GM19397 (cell line): ENCODE results near the gene ASIC3.
"Not testable (repeated sequence)": the region's sequence is repeated elsewhere in the genome, so short reads cannot be mapped to it uniquely, and the experiment has no call there.

Source experiments
- ATAC-seq: cut with Tn5 transposase; IDR thresholded peaks from one replicate; pipeline ENCODE4 v1.9.1; 2021; ENCODE audit warnings: mild to moderate bottlenecking, moderate library complexity; ENCODE audit not compliant: unreplicated experiment

The ASIC3 gene

DNA sequence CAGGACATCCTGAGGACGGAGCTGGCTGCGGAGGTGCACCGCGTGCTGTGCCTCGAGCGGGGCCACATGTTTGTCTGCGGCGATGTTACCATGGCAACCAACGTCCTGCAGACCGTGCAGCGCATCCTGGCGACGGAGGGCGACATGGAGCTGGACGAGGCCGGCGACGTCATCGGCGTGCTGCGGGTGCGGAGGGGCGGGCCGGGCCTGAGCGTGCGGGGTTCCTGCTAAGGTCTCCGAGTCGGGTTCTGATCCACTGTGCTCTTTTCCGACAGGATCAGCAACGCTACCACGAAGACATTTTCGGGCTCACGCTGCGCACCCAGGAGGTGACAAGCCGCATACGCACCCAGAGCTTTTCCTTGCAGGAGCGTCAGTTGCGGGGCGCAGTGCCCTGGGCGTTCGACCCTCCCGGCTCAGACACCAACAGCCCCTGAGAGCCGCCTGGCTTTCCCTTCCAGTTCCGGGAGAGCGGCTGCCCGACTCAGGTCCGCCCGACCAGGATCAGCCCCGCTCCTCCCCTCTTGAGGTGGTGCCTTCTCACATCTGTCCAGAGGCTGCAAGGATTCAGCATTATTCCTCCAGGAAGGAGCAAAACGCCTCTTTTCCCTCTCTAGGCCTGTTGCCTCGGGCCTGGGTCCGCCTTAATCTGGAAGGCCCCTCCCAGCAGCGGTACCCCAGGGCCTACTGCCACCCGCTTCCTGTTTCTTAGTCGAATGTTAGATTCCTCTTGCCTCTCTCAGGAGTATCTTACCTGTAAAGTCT is 34.4 kb upstream of the ASIC3 start:
- peak; percentile 43 for ATAC-seq

DNA sequence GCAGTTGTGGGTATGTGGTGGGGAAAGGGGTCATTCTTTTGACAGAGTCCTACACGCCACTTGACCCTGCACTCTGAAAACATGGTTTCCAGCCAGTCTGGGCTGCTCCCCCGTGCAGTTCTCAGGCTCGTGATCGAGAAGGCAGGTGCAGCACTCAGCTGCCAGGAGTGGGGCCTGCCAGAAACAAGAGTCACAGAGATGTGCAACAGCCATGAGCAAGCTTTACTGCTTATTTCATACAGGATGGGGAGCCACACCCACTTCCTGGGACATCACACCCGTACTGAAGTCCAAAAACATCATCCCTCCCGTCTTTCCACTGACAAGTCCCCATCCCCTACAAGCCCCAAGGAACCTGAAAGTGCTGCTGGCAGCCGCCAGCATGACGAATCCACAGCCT is 33.4 kb upstream of the ASIC3 start:
- ATAC-seq: no peak

DNA sequence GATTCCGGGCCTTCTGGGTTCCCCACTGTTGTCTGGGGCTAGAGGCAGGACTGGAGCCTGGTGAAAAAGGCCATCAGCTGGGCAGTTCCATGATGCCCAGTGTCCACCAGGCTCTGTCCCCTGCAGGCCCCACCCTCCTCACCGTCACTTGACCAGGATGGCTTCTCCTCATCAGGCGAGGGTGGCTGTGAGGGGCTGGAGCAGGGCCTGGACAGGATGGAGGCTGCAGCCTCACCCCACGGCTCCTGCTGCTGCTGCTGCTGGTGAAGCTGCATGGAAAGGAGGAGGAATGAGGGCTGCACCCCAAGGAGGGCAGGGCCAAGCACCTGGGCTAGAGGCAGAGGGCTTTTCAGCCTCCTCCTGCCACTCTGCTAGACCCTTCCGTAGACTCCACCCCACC is 32.4 kb upstream of the ASIC3 start:
- no peak for ATAC-seq

DNA sequence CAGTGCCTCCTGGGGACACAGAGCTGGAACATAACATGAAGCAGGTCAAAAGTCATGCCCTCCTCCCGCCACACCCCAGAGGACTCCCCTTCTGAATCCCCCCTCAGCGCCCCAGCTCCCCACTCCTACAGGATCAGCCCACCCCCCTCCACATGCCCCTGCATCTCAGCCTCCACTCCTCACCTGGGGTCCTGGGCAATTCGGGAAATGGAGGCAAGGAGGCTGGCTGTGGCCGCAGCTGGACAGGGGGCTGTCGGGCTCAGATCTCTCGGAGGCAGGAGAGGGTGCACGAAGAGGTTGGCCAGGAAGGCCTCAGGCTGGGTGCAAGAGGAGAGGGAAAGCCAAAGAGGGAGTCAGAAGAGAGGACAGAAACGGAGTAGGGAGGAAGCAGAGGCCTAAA is 31.8 kb upstream of the ASIC3 start:
- ATAC-seq: no peak

DNA sequence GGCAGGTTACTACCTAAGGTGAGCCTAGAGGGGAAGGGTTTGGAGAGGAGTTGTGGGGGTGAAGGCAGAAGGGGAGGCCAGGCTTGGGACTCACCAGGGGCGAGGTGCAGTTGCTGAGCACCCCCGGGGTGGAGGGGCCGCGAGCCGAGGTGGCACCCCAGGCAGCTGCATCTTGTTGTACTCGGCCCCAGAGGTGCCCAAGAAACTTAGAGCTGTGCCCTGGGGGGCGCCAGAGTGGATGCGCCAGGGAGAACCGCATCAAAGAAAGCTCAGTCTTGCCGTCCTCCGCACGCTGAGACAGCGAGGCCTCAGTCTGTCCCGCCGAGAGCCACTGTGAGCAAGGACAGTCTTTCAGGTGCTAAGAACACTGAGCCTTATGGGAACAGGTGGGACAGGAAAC is 31.4 kb upstream of the ASIC3 start:
- no peak for ATAC-seq

DNA sequence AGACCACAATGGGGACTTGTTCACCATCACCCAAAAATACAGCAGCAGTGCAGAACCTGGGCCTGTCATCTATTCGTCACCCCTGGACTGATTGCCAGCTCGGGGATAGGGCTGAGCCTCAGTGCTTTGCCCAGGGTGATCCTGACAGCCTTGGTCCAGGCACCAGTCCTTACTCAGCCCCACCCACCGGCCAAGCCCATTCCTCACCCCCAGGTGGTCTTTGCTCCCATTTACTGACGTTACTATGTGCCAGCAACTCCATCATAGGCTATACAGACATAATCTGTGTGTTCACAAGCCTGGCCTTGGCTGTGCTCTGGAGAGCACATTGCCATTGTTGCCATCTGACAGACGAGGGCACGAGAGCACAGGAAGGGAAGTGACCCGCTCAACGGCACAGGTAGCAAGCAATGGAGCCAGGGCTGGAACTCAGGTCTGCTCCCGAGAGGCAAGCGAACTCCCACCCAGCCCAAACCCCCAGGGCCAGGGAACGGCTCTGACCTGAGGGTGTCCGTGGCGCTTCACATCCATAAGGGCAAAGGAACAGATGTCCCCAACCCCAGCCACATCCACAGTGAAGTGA is 30.9 kb upstream of the ASIC3 start:
- no peak for ATAC-seq

DNA sequence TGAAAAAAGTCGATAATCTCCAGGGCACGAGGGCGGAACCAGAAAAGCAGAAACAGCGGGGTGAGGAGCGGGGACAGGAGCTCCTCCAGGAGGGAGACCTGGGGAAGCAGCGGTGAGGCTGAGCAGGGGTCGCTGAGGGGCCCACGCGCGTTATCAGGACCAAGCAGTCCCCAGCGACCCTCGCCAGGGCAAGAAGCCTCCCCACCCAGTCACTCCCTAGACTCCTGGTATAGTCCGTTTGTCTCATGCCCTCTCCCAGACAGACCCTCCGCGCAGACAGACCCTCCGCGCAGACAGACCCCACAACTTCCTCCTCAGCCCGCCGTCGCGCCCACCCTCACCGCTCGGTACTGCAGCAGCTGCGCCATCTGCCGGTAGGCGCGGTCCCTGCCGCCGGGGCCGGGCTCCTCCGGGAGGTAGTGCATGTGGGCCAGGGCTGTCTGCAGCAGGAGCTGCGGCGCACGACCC is 30.3 kb upstream of the ASIC3 start:
- ATAC-seq: no peak

DNA sequence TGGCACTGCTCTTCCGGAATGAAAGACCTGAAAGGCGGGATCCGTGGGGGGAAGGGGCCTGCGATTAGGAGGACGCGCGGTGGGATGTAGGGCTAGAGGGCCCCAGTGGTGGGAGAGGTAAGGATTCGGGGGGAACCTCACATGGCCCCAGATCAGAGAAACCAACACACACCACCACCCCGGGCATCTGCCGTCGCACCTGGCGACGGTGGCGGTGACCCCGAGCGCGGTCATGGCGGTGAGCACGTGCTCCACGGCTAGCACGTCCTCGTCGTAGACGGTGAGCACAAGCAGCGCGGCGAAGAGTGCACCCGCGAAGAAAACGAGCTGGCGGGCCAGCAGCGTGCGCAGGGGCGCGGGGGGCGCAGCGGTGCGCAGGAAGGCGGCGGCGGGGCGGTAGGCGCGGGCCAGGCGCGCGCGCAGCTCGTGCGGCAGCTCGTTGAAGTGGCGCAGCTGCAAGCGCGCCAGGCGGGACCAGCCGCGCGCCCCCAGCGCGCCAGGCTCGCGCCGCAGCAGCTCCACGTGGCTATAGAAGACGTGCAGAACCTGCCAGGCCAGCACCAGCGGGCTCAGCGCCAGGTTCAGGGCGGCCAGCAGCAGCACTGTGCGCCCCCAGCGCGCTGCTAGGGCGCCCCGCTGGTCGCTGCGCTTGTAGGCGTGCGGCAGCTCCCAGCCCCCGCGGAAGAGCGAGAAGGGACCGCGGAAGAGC is 29.8 kb upstream of the ASIC3 start:
- no peak for ATAC-seq

DNA sequence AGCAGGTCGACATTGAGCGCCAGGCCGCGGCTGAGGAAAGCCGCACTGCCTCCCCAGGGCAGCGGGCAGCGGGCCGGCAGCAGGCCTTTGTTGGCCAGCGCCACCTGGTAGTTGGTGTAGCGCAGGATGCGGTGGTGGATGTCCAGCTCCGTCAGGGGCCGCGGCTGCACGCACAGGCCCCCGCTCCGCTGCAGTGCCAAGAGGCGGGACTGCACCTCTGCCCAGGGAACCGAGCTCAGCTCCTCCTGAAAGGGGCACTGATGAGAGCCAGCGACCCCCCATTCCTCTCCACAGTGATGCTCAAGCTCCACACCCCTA is 29.2 kb upstream of the ASIC3 start:
- no peak for ATAC-seq

DNA sequence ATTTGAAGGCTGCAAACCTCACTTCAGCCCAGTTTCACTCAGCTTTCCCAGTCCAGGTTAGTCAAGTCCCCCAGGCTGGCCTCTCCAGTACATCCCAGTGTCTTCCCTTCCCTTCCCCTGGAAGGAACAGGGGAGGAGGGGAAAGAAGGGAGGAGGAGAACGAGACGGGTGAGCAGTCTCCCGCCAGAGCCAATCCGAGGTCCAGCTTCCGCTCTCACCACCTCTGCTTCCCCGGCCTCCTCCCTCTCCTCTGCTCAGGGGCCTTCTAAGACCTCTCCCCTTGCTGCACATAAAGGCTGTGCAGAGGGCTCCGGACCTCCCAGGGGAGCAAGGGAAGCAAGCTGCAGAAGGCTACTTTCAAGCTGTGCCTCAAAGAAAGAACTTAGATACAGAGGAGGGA is 28.1 kb upstream of the ASIC3 start:
- ATAC-seq: no peak

DNA sequence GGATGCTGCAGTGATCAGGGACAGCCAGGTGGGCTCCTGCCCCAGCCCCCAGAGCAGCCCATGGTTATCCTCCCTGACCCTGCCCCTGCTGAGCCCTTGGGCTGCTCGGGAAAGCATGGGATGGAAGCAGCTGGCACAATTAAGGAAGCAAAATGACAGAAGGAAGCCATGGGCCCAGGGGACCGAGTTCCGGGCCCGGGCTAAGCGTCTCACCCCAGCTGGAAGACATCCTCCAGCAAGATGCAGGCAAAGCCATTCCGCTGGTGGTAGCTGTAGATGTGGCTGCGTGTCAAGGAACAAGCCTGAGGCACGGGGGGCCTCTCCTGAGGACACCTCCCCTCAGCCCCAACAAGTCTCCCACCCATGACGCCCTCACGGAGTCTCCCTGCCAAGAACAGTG is 25.1 kb upstream of the ASIC3 start:
- no peak for ATAC-seq

DNA sequence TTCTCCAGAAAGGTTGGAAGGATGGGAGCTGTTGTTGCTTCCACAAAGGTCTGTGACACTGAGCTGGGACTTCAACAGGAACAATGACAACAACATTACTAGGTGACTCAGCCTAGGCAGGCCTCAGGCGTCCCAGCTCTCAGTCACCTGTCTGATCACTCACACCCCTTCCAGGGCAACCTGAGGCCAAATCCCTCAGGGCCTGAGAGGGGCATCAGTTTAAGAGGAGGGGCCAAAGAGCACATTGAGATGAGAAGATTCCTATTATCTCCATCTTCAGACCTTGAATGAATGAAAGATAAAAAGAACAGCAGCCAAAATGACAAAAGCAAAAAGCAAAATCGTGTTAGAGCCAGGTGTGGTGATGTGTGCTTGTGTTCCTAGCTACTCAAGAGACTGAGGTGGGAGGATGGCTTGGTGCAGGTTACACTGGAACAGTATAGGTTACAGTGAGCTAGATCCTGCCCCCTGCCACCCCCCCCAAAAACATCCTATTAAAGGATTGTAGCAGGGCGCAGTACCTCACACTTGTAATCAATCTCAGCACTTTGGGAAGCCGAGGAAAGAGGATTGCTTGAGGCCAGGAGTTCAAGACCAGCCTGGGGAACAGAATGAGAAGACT is 23.8 kb upstream of the ASIC3 start, which contains the start of gene ATG9B:
Gene ATG9B (minus strand): TSS at position 60 of the 622 bp plus-strand sequence. CDS start 71 bp downstream, outside the sequence.
- no peak for ATAC-seq

DNA sequence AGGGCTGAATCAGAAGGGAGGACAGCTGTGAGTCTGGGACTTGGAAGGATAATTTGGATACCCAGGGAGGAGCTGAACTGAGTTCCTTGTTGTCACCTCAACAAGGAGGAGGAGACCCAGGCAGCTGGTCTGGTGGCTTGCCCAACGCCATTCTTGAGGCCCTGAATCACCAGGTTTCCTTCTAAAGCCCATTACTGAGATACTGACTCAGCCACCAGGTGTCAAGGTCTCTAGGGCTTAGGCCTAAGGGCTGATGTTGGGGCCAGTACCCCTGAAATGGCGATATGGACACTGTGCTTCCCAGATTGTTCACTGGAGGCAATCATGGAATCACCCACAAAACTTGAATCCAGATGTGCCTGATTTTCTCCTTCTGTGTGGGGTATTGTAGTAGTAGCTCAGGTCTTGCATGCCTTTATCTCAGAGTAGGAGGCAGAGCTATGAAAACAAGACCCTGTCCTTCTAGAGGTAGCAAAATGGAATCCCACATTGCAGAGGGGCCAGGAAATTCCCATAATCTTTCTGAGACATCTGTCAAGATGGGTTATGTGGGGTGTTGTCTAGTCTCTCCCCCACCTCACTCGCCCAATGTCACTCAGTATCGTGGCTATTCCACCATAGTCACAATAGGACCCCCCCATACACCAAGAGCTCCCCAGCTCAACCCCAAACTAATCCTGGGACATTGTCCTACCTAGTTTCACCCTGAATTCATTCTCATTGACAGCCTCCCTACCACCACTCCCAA is 22.2 kb upstream of the ASIC3 start:
- no peak for ATAC-seq

DNA sequence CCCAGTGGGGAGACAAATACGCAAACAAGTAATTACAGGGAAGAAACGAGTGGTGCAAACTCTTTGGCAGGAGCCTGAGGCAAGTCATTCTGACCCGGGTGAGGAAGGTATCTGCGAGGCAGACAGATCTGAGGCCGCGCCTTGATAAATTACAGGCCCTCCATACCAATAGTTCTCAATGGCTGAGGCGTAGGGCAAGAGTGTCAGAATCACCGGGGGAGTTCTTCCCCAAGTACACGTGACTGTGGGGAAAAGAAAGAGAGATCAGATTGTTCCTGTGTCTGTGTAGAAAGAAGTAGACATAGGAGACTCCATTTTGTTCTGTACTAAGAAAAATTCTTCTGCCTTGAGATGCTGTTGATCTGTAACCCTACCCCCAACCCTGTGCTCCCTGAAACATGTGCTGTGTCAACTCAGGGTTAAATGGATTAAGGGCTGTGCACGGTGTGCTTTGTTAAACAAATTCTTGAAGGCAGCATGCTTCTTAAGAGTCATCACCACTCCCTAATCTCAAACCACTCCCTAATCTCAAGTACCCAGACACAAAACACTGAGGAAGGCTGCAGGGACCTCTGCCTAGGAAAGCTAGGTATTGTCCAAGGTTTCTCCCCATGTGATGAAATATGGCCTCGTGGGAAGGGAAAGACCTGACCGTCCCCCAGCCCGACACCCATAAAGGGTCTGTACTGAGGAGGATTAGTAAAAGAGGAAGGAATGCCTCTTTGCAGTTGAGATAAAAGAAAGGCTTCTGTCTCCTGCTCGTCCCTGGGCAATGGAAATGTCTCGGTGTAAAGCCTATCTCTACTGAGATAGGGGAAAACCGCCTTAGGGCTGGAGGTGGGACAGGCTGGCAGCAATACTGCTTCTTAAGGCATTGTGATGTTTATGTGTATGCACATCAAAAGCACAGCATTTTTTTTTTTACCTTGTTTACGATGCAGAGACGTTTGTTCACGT is 21.3 kb upstream of the ASIC3 start:
- not testable (repeated sequence) for ATAC-seq

DNA sequence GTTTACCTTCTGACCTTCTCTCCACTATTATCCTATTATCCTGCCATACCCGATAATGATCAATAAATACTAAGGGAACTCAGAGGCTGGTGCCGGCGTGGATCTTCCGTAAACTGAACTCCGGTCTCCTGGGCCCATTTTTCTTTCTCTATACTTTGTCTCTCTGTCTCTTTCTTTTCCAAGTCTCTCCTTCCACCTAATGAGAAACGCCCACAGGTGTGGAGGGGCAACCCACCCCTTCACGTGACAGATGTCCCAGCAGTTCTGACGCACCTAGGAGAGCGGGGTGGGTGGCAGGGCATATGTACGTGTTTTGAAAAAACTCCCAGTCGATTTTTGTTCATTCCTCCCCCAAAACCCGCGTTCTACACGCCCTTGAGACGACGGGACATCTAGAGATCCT is 20.6 kb upstream of the ASIC3 start:
- not testable (repeated sequence) for ATAC-seq

DNA sequence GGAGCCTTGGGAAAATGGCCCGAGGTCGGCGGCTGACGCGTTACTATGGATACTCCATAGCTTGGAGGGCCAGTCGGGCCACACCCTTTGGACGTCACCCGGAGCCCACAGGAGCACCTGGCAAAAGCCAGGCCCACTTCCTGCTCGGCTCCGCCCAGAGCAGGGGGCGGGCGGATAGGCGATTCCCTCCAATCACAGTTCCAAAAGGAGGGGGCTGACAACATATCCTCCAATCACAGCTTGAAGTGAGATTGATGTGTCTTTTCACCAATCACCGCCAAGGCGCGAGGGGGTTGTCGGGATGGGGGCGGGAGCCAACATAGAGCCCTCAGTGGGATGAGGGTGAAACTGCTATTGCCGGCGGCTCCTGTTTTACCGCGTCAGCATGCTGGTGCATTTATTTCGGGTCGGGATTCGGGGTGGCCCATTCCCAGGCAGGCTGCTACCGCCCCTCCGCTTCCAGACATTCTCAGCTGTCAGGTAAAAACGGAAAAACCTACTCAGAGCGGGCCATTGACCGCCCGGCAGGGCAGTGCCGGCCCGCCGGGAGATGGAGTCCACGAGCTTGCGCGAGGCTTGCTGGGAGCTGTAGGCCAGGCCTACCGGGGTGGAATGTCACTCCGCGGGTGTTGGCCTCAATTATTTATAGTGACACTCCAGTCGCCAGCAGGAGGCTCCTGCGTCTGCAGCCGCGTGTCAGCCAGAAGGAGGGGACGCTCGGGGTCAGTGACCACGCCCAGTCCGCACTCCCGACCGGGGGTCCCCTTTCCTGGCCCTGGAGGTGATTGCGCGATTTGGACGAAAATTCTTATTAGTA is 20.0 kb upstream of the ASIC3 start, which contains the start of gene ABCB8:
Gene ABCB8 (plus strand): TSS at position 320 of the 817 bp plus-strand sequence. CDS start 66 bp downstream, at position 386.
- ATAC-seq: peak; percentile 94

DNA sequence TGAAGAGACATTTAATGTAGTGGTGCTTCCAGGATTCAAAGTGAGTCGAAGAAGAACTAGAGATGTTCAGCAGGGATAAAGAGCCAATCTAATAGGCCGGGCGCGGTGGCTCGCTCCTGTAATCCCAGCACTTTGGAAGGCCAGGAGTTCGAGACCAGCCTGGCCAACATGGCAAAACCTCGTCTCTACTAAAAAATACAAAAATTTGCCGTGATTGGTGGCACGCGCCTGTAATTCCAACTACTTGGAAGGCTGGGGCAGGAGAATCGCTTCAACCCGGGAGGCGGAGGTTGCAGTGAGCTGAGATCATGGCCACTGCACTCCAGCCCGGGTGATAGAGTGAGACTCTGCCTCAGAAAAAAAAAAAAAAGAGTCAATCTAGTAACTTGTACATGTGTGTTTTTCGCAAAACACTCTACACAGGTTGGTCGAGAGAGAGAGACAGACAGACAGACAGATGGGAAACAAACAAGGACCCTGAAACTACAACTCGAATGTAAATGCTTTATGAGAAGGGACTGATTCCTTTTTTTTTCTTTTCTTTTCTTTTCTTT is 19.3 kb upstream of the ASIC3 start:
- ATAC-seq: no peak

DNA sequence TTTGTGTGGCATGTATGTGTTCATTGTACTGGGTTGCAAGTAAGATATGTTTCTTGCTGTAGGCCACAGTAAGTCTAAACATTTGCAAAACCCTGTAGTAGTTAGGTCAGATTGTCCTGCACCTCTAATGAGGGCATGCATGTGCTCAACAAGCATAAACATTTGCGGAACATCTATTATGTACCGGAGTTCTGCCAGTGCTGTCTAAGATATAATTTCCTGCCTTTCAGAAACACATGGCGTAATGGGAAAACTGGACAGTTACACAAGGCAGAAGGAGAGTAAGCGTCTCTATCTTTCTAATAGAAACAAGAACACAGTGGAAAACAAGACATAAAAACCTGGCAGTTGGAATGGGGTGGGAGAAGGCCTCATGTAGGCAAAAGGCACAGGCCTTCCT is 17.3 kb upstream of the ASIC3 start:
- ATAC-seq: no peak
